Renal cortical epithelial cell (primary cell): Measurements from ENCODE around the gene SLC51B. TPM values are rescaled to one million over a fixed set of nuclear protein-coding genes. Genes with fewer than 3 reads are reported as not detected.
"Not testable (repeated sequence)": the region's sequence is repeated elsewhere in the genome, so short reads cannot be mapped to it uniquely, and the experiment has no call there.

Experiments
- DNase-seq: peaks from one replicate; pipeline ENCODE4 v3.0.0-alpha.2; 2011; ENCODE audit warnings: low read depth
- total RNA-seq: library from RNA; depleted of rRNA; stranded (reverse); fragments of >200 nt; gene quantifications from 2 replicates; pipeline ENCODE4 v1.2.3, GENCODE V29; 2014

Gene SLC51B
- total RNA-seq, 1 donor from 2014 or later = 0.15 TPM

- DNase-seq = no peak
These were observed 54.1 kb downstream of the SLC51B start for GRCh38 chr15:65099336-65099735.

- DNase-seq = not testable (repeated sequence)
These were observed 54.6 kb downstream of the SLC51B start for GRCh38 chr15:65099801-65100200.

- DNase-seq = no peak
These were observed 55.3 kb downstream of the SLC51B start for GRCh38 chr15:65100442-65100841.

- peak; percentile 29 for DNase-seq
These were observed 56.3 kb downstream of the SLC51B start for GRCh38 chr15:65101411-65101890.

- DNase-seq = no peak
These were observed 56.9 kb downstream of the SLC51B start for GRCh38 chr15:65101891-65102708.

GRCh38 chr15:65102912-65103311, 57.7 kb downstream of the SLC51B start:
- DNase-seq = no peak

Other genes starting within 250 kb of the SLC51B start
- 0.60 and 5.7 TPM in 2 replicates for gene PIF1, start 219.7 kb upstream of the SLC51B start, total RNA-seq
- 8.7 and 11.9 TPM in 2 replicates for gene PLEKHO2, start 203.5 kb upstream of the SLC51B start, total RNA-seq
- gene ANKDD1A, start 133.5 kb upstream of the SLC51B start, total RNA-seq = 0.35 and 1.1 TPM in 2 replicates
- 59.7 and 95.5 TPM in 2 replicates for gene SPG21, start 55.5 kb upstream of the SLC51B start, total RNA-seq
- gene MTFMT, start 15.7 kb upstream of the SLC51B start, total RNA-seq = 22.6 and 33.7 TPM in 2 replicates
- not detected in 2 replicates for gene RASL12, start 22.6 kb downstream of the SLC51B start, total RNA-seq
- gene KBTBD13, start 31.4 kb downstream of the SLC51B start, total RNA-seq = not detected in 2 replicates
- under 0.01 and 1.4 TPM in 2 replicates for gene UBAP1L, start 69.8 kb downstream of the SLC51B start, total RNA-seq
- 12.9 and 18.4 TPM in 2 replicates for gene PDCD7, start 88.4 kb downstream of the SLC51B start, total RNA-seq
- gene CLPX, start 140.0 kb downstream of the SLC51B start, total RNA-seq = 42.0 and 110 TPM in 2 replicates
- under 0.01 and 0.40 TPM in 2 replicates for gene CILP, start 166.1 kb downstream of the SLC51B start, total RNA-seq
- gene PARP16, start 241.5 kb downstream of the SLC51B start, total RNA-seq = 1.7 and 4.0 TPM in 2 replicates